Pancreas (tissue), 10 donors: ENCODE measurements around the gene TLR1. TPM values are rescaled to one million over a fixed set of nuclear protein-coding genes. Genes with fewer than 3 reads are reported as not detected.
A peak's percentile ranks its signal among the peaks of the same experiment; 100 is the strongest.
"Not testable (repeated sequence)": the region's sequence is repeated elsewhere in the genome, so short reads cannot be mapped to it uniquely, and the experiment has no call there.

ENCODE experiments used
- ATAC-seq, 4 donors: fragments of 200-7000 bp; cut with Tn5 transposase; one replicate each; pipeline versions ENCODE4 v1.8.0 to v1.9.1; 2020; ENCODE audit warnings: mild to moderate bottlenecking in 4 of 4, moderate library complexity in 4 of 4
- DNase-seq, 6 donors: peaks; one replicate each; pipeline ENCODE4 v3.0.0-alpha.2; 2020
- FAIRE-seq: peaks from 2 replicates; lab custom pipeline; 2012; peaks lifted over from hg19 to GRCh38; lab: Jason Lieb, UNC
- H3K27ac ChIP-seq, 4 donors: fragments of 200-600 bp; sonication (generic); 1 replicate in 3 of 4; 2 replicates in 1 of 4; pipeline versions ENCODE4 v1.5.0 to v1.8.0; 2020
- H3K27me3 ChIP-seq, 4 donors: fragments of 200-600 bp; one replicate each; pipeline ENCODE4 v1.8.0; 2021
- H3K36me3 ChIP-seq, 3 donors: fragments of 200-600 bp; sonication (generic) in 1 of 3; one replicate each; pipeline versions ENCODE4 v1.5.0 to v1.8.0; 2020 to 2021
- H3K4me1 ChIP-seq, 3 donors: fragments of 200-600 bp; one replicate each; pipeline ENCODE4 v1.8.0; 2021
- H3K4me3 ChIP-seq, 4 donors: fragments of 200-600 bp; sonication (generic) in 2 of 4; one replicate each; pipeline versions ENCODE4 v1.5.0 to v1.8.0; 2020 to 2021
- H3K9me3 ChIP-seq, 4 donors: fragments of 200-600 bp; one replicate each; pipeline ENCODE4 v1.8.0; 2021
- CTCF ChIP-seq, 4 donors: fragments of 200-600 bp; sonication (generic) in 3 of 4; IDR thresholded peaks; one replicate each; pipeline versions ENCODE4 v1.5.0 to v1.8.0; 2021; ENCODE audit warnings: antibody characterized with exemption in 4 of 4
- WGBS, 2 donors: extraction: QIAGEN DNeasy Blood & Tissue Kit; methylation state at CpG; one replicate each; pipeline ENCODE4 v1.1.7; 2013; 5-methylcytosine and 5-hydroxymethylcytosine counted together
- intact Hi-C, 3 donors: fragments of 100-400 bp; cut with DNase I; formaldehyde crosslinking; loops; one replicate each; pipeline versions ENCODE4 v1.11.1 to v1.14.2; 2022
- polyA plus RNA-seq, 2 donors: library from polyadenylated mRNA; stranded (reverse); fragments of 200-250 nt; gene quantifications; one replicate each; pipeline ENCODE4 v1.2.3, GENCODE V29; 2013
- total RNA-seq, 6 donors: library from RNA; stranded (reverse); fragmentation: NEBNext Ultra II Directional in 4 of 6; extraction: Animal tissue kit (Norgen Biotek cat#: 25700) in 4 of 6; gene quantifications; one replicate each; pipeline versions ENCODE4 v1.2.1 to v1.2.4, GENCODE V29; 2021 to 2023
- donor health status: healthy with polysubstance abuse.
- donor health status: DM: no; HTN: no; CAD: no; lungs with moderate emphysema.
- donor health status: DM: no; HTN: no; CAD: no.
- donor health status: control.
- donor health status: control.
- donor health status: Bipolar disorder and iron deficiency.
- donor health status: DM: yes; HTN: yes; CAD: no.
- donor health status: DM: no; HTN: no; CAD: no.
- donor health status: DM: no; HTN: no; CAD: no.
- donor health status: DM: yes; HTN: yes; CAD: no.

TLR1 gene
- total and polyA plus RNA-seq, 8 donors, result 1.3 to 25.3 (median 6.1) TPM

- WGBS, 2 donors, result 17 to 22% methylated on average over 12 of the region's 12 CpGs
These were observed 22.0 kb downstream of the TLR1 start, which contains the start of gene TLR10 for GRCh38 chr4:38782452-38783108. TLR10 (minus strand) TSS chr4:38782990; CDS start chr4:38775590, 7,400 bp downstream.

GRCh38 chr4:38781854-38782261 is 22.7 kb downstream of the TLR1 start:
- Histone ChIP-seq H3K4me3 (no peak overlapping the region), H3K27ac (no peak overlapping the region), H3K27me3 (no peaks in the 10 kb centered on the region), H3K36me3 (no peaks in the 10 kb centered on the region), H3K9me3 (no peaks in the 10 kb centered on the region), H3K4me1 (no peaks in the 10 kb centered on the region)
- ATAC-seq (no peak), DNase-seq (no peak), FAIRE-seq (no peak)
- TF ChIP-seq CTCF (IDR thresholded peaks at IDR 0.05), result no peak
- intact Hi-C loops, result no loop called here
- WGBS, 2 donors, result 91 to 96% methylated on average over 4 of the region's 4 CpGs

More at GRCh38 chr4:38782452-38783108, 22.0 kb downstream of the TLR1 start, which contains the start of gene TLR10:
- FAIRE-seq (no peak), DNase-seq (peak in 3 of 6 donors; percentile 21 to 56 (median 49)), ATAC-seq (peak; percentile 82 to 92 (median 90))
- no peaks in the 10 kb centered on the region for H3K36me3 ChIP-seq
- intact Hi-C loops, result no loop called here
- TF ChIP-seq CTCF (IDR thresholded peaks at IDR 0.05), result peak; percentile 37 to 63 (median 54)
- no peak within 1 kb of the TSS for H3K27ac ChIP-seq
- no peak within 1 kb of the TSS for H3K4me3 ChIP-seq
- no peaks in the 10 kb centered on the region for H3K9me3 ChIP-seq
- H3K27me3 ChIP-seq, result no peaks in the 10 kb centered on the region
- peaks cover 0 to 3% (median under 1%) of the 10 kb centered on the region in 3 donors for H3K4me1 ChIP-seq

- no peaks in the 10 kb centered on the region for H3K4me1 ChIP-seq
- H3K9me3 ChIP-seq, result no peaks in the 10 kb centered on the region
- FAIRE-seq (no peak), DNase-seq (no peak), ATAC-seq (no peak)
- WGBS, 2 donors, result 97 to 99% methylated on average over 4 of the region's 4 CpGs
- no peak for TF ChIP-seq CTCF (IDR thresholded peaks at IDR 0.05)
- H3K27me3 ChIP-seq, result no peaks in the 10 kb centered on the region
- intact Hi-C loops, result no loop called here
- H3K4me3 ChIP-seq, result no peak overlapping the region
- H3K36me3 ChIP-seq, result no peaks in the 10 kb centered on the region
- no peak overlapping the region for H3K27ac ChIP-seq
These were observed 23.6 kb downstream of the TLR1 start for GRCh38 chr4:38780833-38781484.

- no peak for FAIRE-seq
- Histone ChIP-seq H3K36me3 (no peaks in the 10 kb centered on the region), H3K27me3 (no peaks in the 10 kb centered on the region), H3K27ac (no peak overlapping the region), H3K9me3 (no peaks in the 10 kb centered on the region), H3K4me1 (no peaks in the 10 kb centered on the region), H3K4me3 (no peak overlapping the region)
- no peak for DNase-seq
- ATAC-seq, result no peak
- intact Hi-C loops, result no loop called here
- no peak for TF ChIP-seq CTCF (IDR thresholded peaks at IDR 0.05)
- 76 to 81% methylated on average over 5 of the region's 5 CpGs for WGBS, 2 donors
These were observed 24.8 kb downstream of the TLR1 start for GRCh38 chr4:38779790-38780189.

- ATAC-seq, H3K27ac ChIP-seq, H3K36me3 ChIP-seq, H3K4me3 ChIP-seq, FAIRE-seq, intact Hi-C loops, DNase-seq, H3K9me3 ChIP-seq, H3K4me1 ChIP-seq, H3K27me3 ChIP-seq: not testable (repeated sequence)
- WGBS, 2 donors, result 73 to 77% methylated on average over 2 of the region's 2 CpGs
These were observed 26.7 kb downstream of the TLR1 start for GRCh38 chr4:38777925-38778324.
